ENCODE results near the gene CPSF4. TPM values are rescaled to one million over a fixed set of nuclear protein-coding genes. Genes with fewer than 3 reads are reported as not detected.
"Not testable (repeated sequence)": the region's sequence is repeated elsewhere in the genome, so short reads cannot be mapped to it uniquely, and the experiment has no call there.

The CPSF4 gene
- total and polyA plus RNA-seq, 7 donors = 21.3 to 46.4 (median 35.6) TPM

GRCh38 chr7:99424932-99425730 is 13.6 kb upstream of the CPSF4 start:
- no peaks in the 10 kb centered on the region for H3K27me3 ChIP-seq (ENCODE audit: insufficient read depth in 3 of 3, low read length in 2 of 3)
- no peak overlapping the region for H3K4me3 ChIP-seq
- WGBS, 3 donors = 87 to 92% (median 89%) methylated on average over 23 to 24 of the region's 24 CpGs
- no peak for DNase-seq
- no peaks in the 10 kb centered on the region for H3K4me1 ChIP-seq
- intact Hi-C loops (cut with DNase I) = no loop called here
- ATAC-seq = no peak
- no peak for TF ChIP-seq CTCF (IDR thresholded peaks at IDR 0.05)
- no peak overlapping the region for H3K27ac ChIP-seq
- no peaks in the 10 kb centered on the region for H3K9me3 ChIP-seq
- H3K36me3 ChIP-seq (ENCODE audit: insufficient read depth in 1 of 2, low read depth in 1 of 2) = peaks cover 0 to 69% of the 10 kb centered on the region in 2 donors

- H3K27ac ChIP-seq = no peak overlapping the region
- no peaks in the 10 kb centered on the region for H3K27me3 ChIP-seq (ENCODE audit: insufficient read depth in 3 of 3, low read length in 2 of 3)
- no peaks in the 10 kb centered on the region for H3K9me3 ChIP-seq
- H3K4me3 ChIP-seq = no peak overlapping the region
- H3K4me1 ChIP-seq = no peaks in the 10 kb centered on the region
- H3K36me3 ChIP-seq (ENCODE audit: insufficient read depth in 1 of 2, low read depth in 1 of 2) = peaks cover 0 to 81% of the 10 kb centered on the region in 2 donors
- intact Hi-C loops (cut with DNase I) = no loop called here
- DNase-seq (no peak), ATAC-seq (peak in 1 of 4 donors; percentile 10)
- TF ChIP-seq CTCF (IDR thresholded peaks at IDR 0.05) = no peak
- 79 to 85% (median 79%) methylated on average over 10 of the region's 10 CpGs for WGBS, 3 donors
Measured at GRCh38 chr7:99428972-99429566, 9.7 kb upstream of the CPSF4 start.

GRCh38 chr7:99429756-99430155 is 9.0 kb upstream of the CPSF4 start:
- Histone ChIP-seq H3K4me3 (no peak overlapping the region), H3K4me1 (no peaks in the 10 kb centered on the region), H3K9me3 (no peaks in the 10 kb centered on the region), H3K27me3 (ENCODE audit: insufficient read depth in 3 of 3, low read length in 2 of 3) (no peaks in the 10 kb centered on the region), H3K27ac (no peak overlapping the region), H3K36me3 (ENCODE audit: insufficient read depth in 1 of 2, low read depth in 1 of 2) (peaks cover 3 to 81% of the 10 kb centered on the region in 2 donors)
- peak in 1 of 4 donors; percentile 11 for ATAC-seq
- WGBS, 3 donors = 91 to 95% (median 91%) methylated on average over 8 of the region's 8 CpGs
- no peak for DNase-seq
- intact Hi-C loops (cut with DNase I) = no loop called here
- TF ChIP-seq CTCF (IDR thresholded peaks at IDR 0.05) = no peak

- DNase-seq; intact Hi-C loops (cut with DNase I); H3K27me3 ChIP-seq (ENCODE audit: insufficient read depth in 3 of 3, low read length in 2 of 3); H3K4me1 ChIP-seq; ATAC-seq; H3K27ac ChIP-seq; H3K9me3 ChIP-seq; H3K4me3 ChIP-seq: not testable (repeated sequence)
- H3K36me3 ChIP-seq (ENCODE audit: insufficient read depth in 1 of 2, low read depth in 1 of 2) = peaks cover 6 to 78% of the 10 kb centered on the region in 2 donors
- WGBS, 3 donors = 92 to 94% (median 93%) methylated on average over 13 of the region's 13 CpGs
Measured at GRCh38 chr7:99431756-99432540, 6.8 kb upstream of the CPSF4 start.

GRCh38 chr7:99433158-99433557 is 5.6 kb upstream of the CPSF4 start:
- Histone ChIP-seq H3K36me3 (ENCODE audit: insufficient read depth in 1 of 2, low read depth in 1 of 2) (peaks cover 6 to 74% of the 10 kb centered on the region in 2 donors), H3K27me3 (ENCODE audit: insufficient read depth in 3 of 3, low read length in 2 of 3) (no peaks in the 10 kb centered on the region), H3K9me3 (no peaks in the 10 kb centered on the region), H3K4me3 (no peak overlapping the region), H3K27ac (no peak overlapping the region), H3K4me1 (peaks cover 8% of the 10 kb centered on the region)
- no peak for TF ChIP-seq CTCF (IDR thresholded peaks at IDR 0.05)
- DNase-seq (no peak), ATAC-seq (no peak)
- 94 to 98% (median 94%) methylated on average over 9 of the region's 9 CpGs for WGBS, 3 donors
- intact Hi-C loops (cut with DNase I) = no loop called here
